Measurements from ENCODE around the gene SFXN2. TPM values are rescaled to one million over a fixed set of nuclear protein-coding genes. Genes with fewer than 3 reads are reported as not detected.
"Not testable (repeated sequence)": the region's sequence is repeated elsewhere in the genome, so short reads cannot be mapped to it uniquely, and the experiment has no call there.

SFXN2 gene
- total RNA-seq, 2 donors from 2014 or later = 8.3 to 16.5 TPM

GRCh38 chr10:102758240-102758932, 44.0 kb downstream of the SFXN2 start:
- no peak for ATAC-seq
- Mint-ChIP-seq H3K27ac (peak overlapping the region; percentile 9 to 27), H3K9me3 (no peaks in the 10 kb centered on the region), H3K36me3 (peaks cover 0 to 18% of the 10 kb centered on the region in 2 donors)
- DNase-seq (ENCODE audit: low spot score in 2 of 2) = no peak

DNA sequence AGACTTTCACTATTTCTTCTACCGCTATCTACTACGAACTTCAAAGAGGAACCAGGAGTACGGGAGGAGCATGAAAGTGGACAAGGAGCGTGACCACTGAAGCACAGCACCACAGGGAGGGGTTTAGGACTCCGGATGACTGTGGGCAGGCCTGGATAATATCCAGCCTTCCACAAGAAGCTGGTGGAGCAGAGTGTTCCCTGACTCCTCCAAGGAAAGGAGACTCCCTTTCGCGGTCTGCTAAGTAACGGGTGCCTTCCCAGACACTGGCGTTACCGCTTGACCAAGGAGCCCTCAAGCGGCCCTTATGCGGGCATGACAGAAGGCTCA, 44.5 kb downstream of the SFXN2 start:
- not testable (repeated sequence) for DNase-seq (ENCODE audit: low spot score in 2 of 2); H3K27ac Mint-ChIP-seq; ATAC-seq; H3K9me3 Mint-ChIP-seq
- H3K36me3 Mint-ChIP-seq = peaks cover 0 to 18% of the 10 kb centered on the region in 2 donors

DNA sequence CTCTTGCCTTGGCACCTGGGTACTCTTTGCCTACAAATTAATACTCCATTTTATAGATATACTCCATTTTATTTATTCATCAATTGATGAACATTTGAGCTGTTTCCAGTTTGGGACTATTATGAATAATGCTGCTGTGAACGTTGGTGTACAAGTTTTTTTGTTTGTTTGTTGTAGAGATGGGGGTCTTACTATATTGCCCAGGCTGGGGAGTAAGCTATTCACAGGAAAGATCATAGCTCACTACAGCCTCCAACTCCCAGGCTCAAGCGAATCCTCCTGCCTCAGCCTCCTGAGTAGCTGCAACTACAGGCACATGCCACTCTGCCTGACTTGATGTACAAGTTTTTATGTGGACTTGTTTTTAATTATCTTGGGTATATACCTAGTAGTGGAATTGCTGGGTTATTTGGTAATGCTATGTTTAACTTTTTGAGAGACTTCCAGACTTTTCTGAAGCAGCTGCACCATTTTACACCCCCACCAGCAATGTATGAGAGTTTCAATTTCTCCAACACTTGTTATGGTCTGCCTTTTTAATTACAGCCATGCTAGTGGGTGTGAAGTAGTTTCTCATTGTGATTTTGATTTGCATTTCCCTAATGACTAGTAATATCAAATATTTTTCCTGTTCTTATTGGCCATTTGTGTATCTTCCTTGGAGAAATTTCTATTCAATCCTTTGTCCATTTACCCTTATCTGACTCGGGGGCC, 45.2 kb downstream of the SFXN2 start:
- Mint-ChIP-seq H3K27ac (peak overlapping the region in 1 of 2 donors; percentile 77), H3K9me3 (no peaks in the 10 kb centered on the region), H3K36me3 (peaks cover 0 to 18% of the 10 kb centered on the region in 2 donors)
- ATAC-seq (no peak), DNase-seq (ENCODE audit: low spot score in 2 of 2) (no peak)

DNA sequence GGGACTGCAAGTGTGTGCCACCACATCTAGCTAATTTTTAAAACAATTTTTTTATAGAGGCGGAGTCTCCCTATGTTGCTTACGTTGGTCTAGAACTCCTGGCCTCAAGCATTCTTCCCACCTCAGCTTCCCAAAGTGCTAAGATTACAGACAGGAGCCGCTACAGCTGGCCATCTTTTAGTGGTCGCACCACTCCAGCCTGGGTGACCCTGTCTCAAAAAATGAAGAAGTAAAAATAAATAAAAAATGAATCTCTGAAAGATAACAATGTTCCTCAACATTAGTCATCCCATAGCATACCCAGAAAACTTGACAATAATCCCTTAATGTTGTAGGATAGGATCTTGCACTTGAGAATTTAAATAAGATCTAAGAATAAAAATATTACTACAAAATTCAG, 47.5 kb downstream of the SFXN2 start:
- Mint-ChIP-seq H3K36me3 (peaks cover 5 to 18% of the 10 kb centered on the region in 2 donors), H3K27ac (no peak overlapping the region), H3K9me3 (no peaks in the 10 kb centered on the region)
- DNase-seq (ENCODE audit: low spot score in 2 of 2) (no peak), ATAC-seq (no peak)

DNA sequence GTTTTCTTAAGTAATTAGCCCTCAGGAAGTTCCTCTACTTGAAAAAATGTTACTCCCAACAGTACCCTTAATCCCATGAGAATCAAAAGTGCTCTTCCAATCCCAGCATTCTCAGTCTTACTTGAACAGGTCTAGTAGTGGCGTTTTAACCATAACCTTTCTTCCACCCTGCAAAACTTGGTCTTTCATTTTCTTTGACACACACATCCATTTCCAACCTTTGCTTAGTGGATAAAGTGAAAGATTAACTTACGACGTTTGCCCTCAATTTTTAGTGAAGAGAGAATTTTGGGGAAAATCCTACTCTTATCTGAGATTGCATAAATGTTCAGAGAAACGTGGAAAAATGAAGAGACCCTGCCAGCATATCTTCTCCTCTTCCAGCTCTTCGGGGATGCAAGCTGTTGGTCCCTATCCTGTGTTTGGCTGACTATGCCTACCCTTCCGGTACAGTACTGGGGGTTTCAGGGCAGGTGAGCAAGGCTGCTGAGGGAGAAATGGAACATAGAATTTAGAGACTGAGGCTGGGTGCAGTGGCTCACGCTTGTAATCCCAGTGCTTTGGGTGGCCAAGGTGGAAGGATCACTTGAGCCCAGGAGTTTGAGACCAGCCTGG, 48.1 kb downstream of the SFXN2 start:
- DNase-seq (ENCODE audit: low spot score in 2 of 2) = no peak
- H3K36me3 Mint-ChIP-seq = peaks cover 5 to 18% of the 10 kb centered on the region in 2 donors
- peak overlapping the region in 1 of 2 donors; percentile 36 for H3K27ac Mint-ChIP-seq
- ATAC-seq = no peak
- no peaks in the 10 kb centered on the region for H3K9me3 Mint-ChIP-seq

DNA sequence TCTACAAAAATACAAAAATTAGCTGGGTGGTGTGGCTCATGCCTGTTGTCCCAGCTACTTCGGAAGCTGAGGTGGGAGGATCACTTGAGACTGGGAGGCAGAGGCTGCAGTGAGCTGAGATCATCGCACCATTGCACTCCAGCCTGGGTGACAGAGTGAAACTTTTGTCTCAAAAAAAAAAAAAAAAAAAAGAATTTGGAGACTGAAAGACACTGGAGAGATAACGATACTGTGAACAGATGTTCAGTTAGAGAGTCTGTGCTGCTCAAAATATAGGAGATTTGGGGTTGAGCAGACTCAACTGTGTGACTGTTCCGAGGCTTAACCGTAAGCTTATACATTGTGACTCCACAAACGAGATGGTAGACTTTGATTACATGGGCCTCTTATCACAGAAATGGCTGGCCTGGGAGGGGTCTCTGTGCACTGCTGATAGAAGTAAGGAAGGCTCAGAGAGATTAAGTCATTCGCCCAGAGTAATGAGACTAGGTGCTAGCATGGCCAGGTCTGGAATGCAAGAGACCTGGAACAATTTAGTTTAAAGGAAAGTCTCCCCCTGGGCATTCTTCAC, 48.7 kb downstream of the SFXN2 start:
- no peak overlapping the region for H3K27ac Mint-ChIP-seq

GRCh38 chr10:102764470-102765161, 50.2 kb downstream of the SFXN2 start:
- peak overlapping the region; percentile 41 to 44 for H3K27ac Mint-ChIP-seq
- no peak for DNase-seq (ENCODE audit: low spot score in 2 of 2)

More for the DNA sequence above, 48.7 kb downstream of the SFXN2 start:
- H3K36me3 Mint-ChIP-seq = peaks cover 5 to 17% of the 10 kb centered on the region in 2 donors
- DNase-seq (ENCODE audit: low spot score in 2 of 2) = no peak
- H3K9me3 Mint-ChIP-seq = no peaks in the 10 kb centered on the region
- ATAC-seq = no peak

GRCh38 chr10:102765336-102765735, 50.9 kb downstream of the SFXN2 start:
- DNase-seq (ENCODE audit: low spot score in 2 of 2) = no peak
- no peak for ATAC-seq
- Mint-ChIP-seq H3K36me3 (peaks cover 0 to 5% of the 10 kb centered on the region in 2 donors), H3K9me3 (no peaks in the 10 kb centered on the region), H3K27ac (no peak overlapping the region)

More at GRCh38 chr10:102764470-102765161, 50.2 kb downstream of the SFXN2 start:
- Mint-ChIP-seq H3K36me3 (peaks cover 4 to 5% of the 10 kb centered on the region in 2 donors), H3K9me3 (no peaks in the 10 kb centered on the region)
- peak in 1 of 2 donors; percentile 50 for ATAC-seq

DNA sequence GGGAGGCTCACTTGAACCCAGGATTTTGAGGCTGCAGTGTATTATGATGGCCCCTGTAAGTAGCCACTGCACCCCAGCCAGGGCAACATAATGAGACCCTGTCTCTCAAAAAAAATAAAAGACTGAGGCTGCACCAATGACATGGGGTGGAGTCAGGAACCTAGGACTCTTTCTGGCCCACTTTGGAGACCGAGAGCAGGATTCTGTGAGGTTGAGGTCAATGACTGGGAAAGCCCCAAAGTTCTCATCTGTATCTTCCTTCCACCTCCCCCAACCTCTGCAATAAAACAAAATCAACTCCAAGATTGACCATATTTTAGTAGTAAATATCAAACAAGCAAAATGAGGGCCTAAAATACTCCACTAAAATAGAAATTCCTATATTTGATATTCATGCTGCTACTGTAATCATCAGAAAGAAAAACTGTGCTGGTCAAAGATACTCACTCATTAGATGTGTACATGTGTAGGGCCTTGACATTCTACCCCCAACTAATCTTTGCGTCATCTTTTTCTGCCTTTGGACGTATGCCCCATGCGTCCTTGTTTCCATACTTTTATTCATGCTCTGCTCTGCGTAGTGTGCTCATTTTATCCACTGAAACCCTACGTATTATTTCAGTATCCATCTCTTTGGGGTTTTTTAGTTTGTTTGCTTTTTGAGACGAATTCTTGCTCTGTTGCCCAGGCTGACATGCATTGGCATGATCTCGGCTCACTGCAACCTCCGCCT, 53.2 kb downstream of the SFXN2 start:
- no peak for ATAC-seq
- no peak for DNase-seq (ENCODE audit: low spot score in 2 of 2)
- no peaks in the 10 kb centered on the region for H3K9me3 Mint-ChIP-seq
- peaks cover 0 to 5% of the 10 kb centered on the region in 2 donors for H3K36me3 Mint-ChIP-seq
- no peak overlapping the region for H3K27ac Mint-ChIP-seq

DNA sequence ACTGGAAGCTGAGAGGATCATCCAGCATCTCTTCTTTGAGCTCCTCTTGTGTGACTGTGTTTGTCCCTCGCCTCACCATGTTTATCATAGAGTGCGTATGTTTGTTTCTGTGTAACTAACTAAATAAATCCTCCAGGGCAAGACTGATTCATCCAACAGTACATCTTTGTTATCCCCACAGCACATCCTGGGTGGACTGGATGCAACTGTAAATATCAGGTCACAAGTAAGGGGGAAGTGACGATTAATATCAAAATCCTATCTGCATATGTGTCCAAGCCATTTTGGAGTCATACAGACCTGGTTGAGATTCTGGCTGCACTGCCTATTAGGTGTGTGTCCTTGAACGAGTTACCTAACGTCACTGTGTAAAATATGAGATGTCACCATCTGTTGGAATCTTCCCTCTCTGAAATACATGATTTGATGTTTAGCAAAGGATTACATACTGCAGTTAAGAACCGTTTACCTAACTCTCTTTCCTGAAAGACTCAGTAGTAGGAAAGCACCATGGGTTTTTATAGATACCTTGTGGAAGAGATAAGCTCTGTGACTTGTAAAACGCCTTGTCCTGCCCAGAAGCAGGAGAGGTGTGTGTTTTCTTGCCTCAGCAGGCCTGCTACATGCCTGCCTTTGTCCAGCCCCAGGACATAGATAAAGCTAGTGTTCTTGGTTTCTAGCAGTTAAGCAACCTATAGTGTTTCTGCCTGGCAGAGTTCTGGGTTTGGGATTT, 55.1 kb downstream of the SFXN2 start:
- Mint-ChIP-seq H3K27ac (peak overlapping the region in 1 of 2 donors; percentile 79), H3K9me3 (no peaks in the 10 kb centered on the region), H3K36me3 (peaks cover 0 to 5% of the 10 kb centered on the region in 2 donors)
- no peak for ATAC-seq
- no peak for DNase-seq (ENCODE audit: low spot score in 2 of 2)

DNA sequence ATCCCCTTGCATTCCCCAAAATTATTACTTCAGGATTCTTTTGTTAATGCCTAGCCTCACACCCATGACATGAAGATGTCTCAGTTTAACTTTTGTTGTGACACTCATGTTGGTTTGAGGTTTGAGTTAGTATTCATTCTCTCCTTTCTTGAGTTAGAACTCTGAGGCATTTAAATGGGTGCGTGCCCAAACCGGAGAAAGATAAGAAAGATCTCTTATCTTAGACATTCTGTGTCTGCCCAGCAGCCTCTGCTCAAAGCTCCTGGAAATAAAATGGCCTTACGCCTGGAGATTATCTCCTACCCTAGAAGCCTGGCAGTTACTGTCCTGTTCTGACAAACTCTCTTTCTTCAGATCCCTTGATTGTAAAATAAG, 55.7 kb downstream of the SFXN2 start:
- H3K9me3 Mint-ChIP-seq = no peaks in the 10 kb centered on the region
- DNase-seq (ENCODE audit: low spot score in 2 of 2) (no peak), ATAC-seq (peak; percentile 18 to 26)
- H3K36me3 Mint-ChIP-seq = peaks cover 0 to 4% of the 10 kb centered on the region in 2 donors
- H3K27ac Mint-ChIP-seq = no peak overlapping the region

DNA sequence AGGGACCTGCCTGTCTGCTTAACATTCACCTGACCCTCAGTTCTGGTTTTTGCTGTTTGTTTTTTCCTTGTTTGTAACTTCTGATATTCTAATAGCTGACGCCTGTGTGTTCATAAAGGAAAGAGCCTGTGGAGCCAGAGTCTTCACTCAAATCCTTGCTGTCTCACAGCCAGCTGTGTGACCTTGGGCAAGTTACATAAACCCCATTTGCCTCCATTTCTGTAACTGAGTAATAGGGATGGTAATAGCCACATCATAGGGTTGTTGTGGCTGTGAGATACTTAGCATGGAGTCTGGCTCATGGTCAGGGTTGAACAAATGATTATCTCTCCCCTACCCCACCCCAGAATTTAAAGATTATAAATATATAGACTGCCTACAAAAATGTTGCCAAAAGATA, 56.4 kb downstream of the SFXN2 start:
- H3K9me3 Mint-ChIP-seq = no peaks in the 10 kb centered on the region
- ATAC-seq (no peak), DNase-seq (ENCODE audit: low spot score in 2 of 2) (no peak)
- peak overlapping the region in 1 of 2 donors; percentile 50 for H3K27ac Mint-ChIP-seq
- H3K36me3 Mint-ChIP-seq = no peaks in the 10 kb centered on the region

GRCh38 chr10:102773320-102773719, 58.9 kb downstream of the SFXN2 start:
- ATAC-seq (no peak), DNase-seq (ENCODE audit: low spot score in 2 of 2) (no peak)
- peak overlapping the region; percentile 2 to 75 for H3K27ac Mint-ChIP-seq

GRCh38 chr10:102773986-102774385, 59.5 kb downstream of the SFXN2 start:
- H3K27ac Mint-ChIP-seq = peak overlapping the region; percentile 2 to 67
- H3K36me3 Mint-ChIP-seq = no peaks in the 10 kb centered on the region

More at GRCh38 chr10:102773320-102773719, 58.9 kb downstream of the SFXN2 start:
- H3K36me3 Mint-ChIP-seq = no peaks in the 10 kb centered on the region
- H3K9me3 Mint-ChIP-seq = no peaks in the 10 kb centered on the region

GRCh38 chr10:102775201-102775934, 60.9 kb downstream of the SFXN2 start:
- Mint-ChIP-seq H3K36me3 (peaks cover 0 to 8% of the 10 kb centered on the region in 2 donors), H3K27ac (peak overlapping the region; percentile 26 to 28), H3K9me3 (no peaks in the 10 kb centered on the region)
- no peak for ATAC-seq
- DNase-seq (ENCODE audit: low spot score in 2 of 2) = no peak

More at GRCh38 chr10:102773986-102774385, 59.5 kb downstream of the SFXN2 start:
- ATAC-seq = peak; percentile 34 to 39
- H3K9me3 Mint-ChIP-seq = no peaks in the 10 kb centered on the region
- peak in 1 of 2 donors; percentile 29 for DNase-seq (ENCODE audit: low spot score in 2 of 2)

All from activated naive CD4-positive, alpha-beta T cell treated with anti-CD3 and anti-CD28 coated beads, Interleukin-2, amount 50 U/mL, for 72 hours (primary cell).